ENCODE measurements around the gene C19orf33. TPM values are rescaled to one million over a fixed set of nuclear protein-coding genes. Genes with fewer than 3 reads are reported as not detected.
A peak's percentile ranks its signal among the peaks of the same experiment; 100 is the strongest.

Gene C19orf33
- total RNA-seq, 4 donors from 2014 or later, result 5.8 to 7.0 TPM; not detected in 2

DNA sequence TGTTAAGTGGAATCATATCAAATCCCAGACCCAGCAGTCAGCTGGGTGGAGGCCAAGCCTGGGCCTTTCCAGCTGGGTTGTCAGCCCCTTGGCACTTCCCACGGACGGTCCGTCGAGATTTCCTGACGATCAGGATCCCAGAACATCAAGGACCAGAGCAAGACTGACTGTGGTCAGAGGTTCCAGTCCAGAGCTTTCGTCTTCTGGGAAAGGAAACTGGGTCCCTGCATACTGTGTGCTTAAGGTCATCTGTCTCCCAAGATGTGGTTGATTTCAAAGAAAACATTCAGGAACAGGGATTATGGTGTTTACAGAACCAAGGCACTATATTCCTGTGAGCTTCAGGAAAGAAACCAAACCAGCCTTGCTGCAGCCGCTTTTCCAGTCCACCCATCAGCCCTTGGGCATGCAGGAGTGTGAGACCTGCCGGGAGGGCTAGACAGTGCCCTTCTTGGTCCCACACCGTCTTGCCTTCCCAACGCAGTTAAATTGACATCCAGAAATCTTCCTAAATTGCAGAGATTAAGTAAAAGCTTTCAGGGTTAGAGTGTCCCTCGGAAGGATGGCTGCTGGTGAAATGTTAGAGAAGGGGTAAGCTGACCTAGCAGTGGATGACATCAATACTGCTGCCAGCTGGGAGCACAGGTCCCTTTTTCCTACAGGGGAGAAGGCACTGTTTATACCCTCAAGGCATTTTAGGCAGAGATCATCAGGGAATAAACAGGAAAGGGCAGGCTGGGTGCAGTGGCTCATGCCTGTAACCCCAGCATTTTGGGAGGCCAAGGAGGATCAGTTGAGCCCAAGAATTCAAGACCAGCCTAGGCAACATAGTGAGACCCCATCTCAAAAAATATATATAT, 5.0 kb upstream of the C19orf33 start:
- Histone ChIP-seq H3K27me3 (no peaks in the 10 kb centered on the region), H3K4me1 (no peaks in the 10 kb centered on the region), H3K36me3 (no peaks in the 10 kb centered on the region), H3K27ac (no peak overlapping the region), H3K9me3 (no peaks in the 10 kb centered on the region), H3K4me3 (no peak overlapping the region)
- ATAC-seq (no peak), DNase-seq (no peak)
- intact Hi-C loops (cut with DNase I; ENCODE audit: low total_unique reads), result no loop called here
- in situ Hi-C loops (cut with MboI; ENCODE audit: low sequenced_read_pairs in 4 of 4), result no loop called here
- TF ChIP-seq, protein P1, sequence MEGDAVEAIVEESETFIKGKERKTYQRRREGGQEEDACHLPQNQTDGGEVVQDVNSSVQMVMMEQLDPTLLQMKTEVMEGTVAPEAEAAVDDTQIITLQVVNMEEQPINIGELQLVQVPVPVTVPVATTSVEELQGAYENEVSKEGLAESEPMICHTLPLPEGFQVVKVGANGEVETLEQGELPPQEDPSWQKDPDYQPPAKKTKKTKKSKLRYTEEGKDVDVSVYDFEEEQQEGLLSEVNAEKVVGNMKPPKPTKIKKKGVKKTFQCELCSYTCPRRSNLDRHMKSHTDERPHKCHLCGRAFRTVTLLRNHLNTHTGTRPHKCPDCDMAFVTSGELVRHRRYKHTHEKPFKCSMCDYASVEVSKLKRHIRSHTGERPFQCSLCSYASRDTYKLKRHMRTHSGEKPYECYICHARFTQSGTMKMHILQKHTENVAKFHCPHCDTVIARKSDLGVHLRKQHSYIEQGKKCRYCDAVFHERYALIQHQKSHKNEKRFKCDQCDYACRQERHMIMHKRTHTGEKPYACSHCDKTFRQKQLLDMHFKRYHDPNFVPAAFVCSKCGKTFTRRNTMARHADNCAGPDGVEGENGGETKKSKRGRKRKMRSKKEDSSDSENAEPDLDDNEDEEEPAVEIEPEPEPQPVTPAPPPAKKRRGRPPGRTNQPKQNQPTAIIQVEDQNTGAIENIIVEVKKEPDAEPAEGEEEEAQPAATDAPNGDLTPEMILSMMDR (IDR thresholded peaks at IDR 0.05 in 4 of 5, conservative IDR thresholded peaks at IDR 0.05 in 1 of 5), result no peak
- no peak for TF ChIP-seq POLR2A (IDR thresholded peaks at IDR 0.05)

DNA sequence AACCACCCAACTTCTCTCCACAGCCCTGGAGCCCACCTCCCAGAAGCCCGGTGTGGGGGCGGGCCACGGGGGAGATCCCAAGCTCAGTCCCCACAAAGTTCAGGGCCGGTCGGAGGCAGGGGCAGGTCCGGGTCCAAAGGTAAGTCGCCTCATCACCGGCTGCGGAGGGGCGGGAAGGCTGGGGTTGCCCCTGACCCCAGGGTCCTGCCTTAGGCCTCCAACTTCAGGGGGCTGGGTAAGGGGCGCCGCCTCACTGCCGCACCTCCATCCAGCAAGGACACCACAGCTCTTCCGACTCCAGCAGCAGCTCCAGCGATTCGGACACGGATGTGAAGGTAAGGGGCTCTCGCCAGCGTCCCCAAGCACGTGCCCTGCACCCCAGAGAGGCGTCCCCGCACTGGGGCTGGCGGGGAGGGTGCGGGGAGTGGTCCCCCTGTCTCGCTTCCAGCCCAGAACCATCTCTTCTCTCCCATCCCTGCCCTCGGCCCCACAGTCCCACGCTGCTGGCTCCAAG, 358 bp downstream of the C19orf33 start:
- in situ Hi-C loops (cut with MboI; ENCODE audit: low sequenced_read_pairs in 4 of 4), result no loop called here
- DNase-seq, result no peak
- H3K27ac ChIP-seq, result peak overlapping the region in 1 of 4 donors; percentile 31

DNA sequence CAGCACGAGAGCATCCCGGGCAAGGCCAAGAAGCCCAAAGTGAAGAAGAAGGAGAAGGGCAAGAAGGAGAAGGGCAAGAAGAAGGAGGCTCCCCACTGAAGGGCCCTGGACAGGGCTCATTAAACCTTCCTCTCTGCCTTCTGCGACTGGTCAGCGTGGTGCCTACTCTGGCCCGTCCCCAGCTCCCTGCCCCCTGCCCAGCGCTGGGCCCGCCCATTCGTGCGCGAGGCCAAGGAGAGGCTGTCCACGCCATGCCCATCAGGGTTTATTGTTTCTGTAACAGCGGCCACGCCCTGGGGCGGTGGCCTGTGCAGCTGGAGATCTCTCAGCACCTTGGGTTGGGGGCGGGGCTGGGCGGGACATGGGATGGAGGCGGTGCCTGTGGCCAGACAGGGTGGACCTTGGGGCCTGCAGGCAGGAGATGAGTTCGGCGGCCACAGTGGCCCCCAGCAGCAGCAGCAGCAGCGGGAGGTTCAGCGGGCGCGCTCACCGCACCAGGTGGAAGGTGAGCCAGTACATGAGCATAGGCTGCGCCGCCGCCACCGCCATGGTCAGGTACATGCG, 897 bp downstream of the C19orf33 start:
- Histone ChIP-seq H3K27me3 (no peaks in the 10 kb centered on the region), H3K4me3 (no peak overlapping the region), H3K4me1 (no peaks in the 10 kb centered on the region), H3K9me3 (no peaks in the 10 kb centered on the region), H3K36me3 (peaks cover 0 to 30% of the 10 kb centered on the region in 2 donors), H3K27ac (peak overlapping the region in 1 of 4 donors; percentile 31)
- no peak for TF ChIP-seq POLR2A (IDR thresholded peaks at IDR 0.05)
- ATAC-seq (peak; percentile 47 to 48), DNase-seq (no peak)
- in situ Hi-C loops (cut with MboI; ENCODE audit: low sequenced_read_pairs in 4 of 4) (no loop called here), intact Hi-C loops (cut with DNase I; ENCODE audit: low total_unique reads) (no loop called here)

More for the DNA sequence above, 358 bp downstream of the C19orf33 start:
- Histone ChIP-seq H3K36me3 (peaks cover 0 to 27% of the 10 kb centered on the region in 2 donors), H3K9me3 (no peaks in the 10 kb centered on the region), H3K4me1 (no peaks in the 10 kb centered on the region), H3K4me3 (no peak overlapping the region), H3K27me3 (no peaks in the 10 kb centered on the region)
- TF ChIP-seq, protein P1 (IDR thresholded peaks at IDR 0.05 in 4 of 5, conservative IDR thresholded peaks at IDR 0.05 in 1 of 5), result no peak
- TF ChIP-seq POLR2A (IDR thresholded peaks at IDR 0.05), result no peak
- intact Hi-C loops (cut with DNase I; ENCODE audit: low total_unique reads), result no loop called here
- ATAC-seq, result no peak

DNA sequence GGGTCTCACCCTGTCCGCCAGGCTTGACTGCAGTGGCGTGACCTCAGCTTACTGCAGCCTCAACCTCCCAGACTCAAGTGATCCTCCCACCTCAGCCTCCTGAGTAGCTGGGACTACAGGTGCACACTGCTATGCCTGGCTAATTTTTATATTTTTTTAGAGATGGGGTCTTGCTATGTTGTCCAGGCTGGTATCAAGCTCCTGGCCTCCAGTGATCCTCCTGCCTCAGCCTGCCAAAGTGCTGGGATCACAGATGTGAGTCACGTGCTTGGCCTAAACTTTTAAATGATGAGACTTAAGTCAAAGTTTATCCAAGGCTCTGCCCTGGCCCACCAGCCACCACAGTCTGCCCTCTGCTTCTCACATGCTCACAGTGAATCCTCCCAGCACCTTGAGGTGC, 2.2 kb downstream of the C19orf33 start:
- Histone ChIP-seq H3K36me3 (peaks cover 0 to 30% of the 10 kb centered on the region in 2 donors), H3K4me1 (no peaks in the 10 kb centered on the region)
- intact Hi-C loops (cut with DNase I; ENCODE audit: low total_unique reads), result no loop called here

More for the DNA sequence above, 2.2 kb downstream of the C19orf33 start:
- Histone ChIP-seq H3K27ac (no peak overlapping the region), H3K4me3 (no peak overlapping the region), H3K9me3 (no peaks in the 10 kb centered on the region), H3K27me3 (no peaks in the 10 kb centered on the region)
- DNase-seq, result no peak
- ATAC-seq, result no peak
- TF ChIP-seq POLR2A (IDR thresholded peaks at IDR 0.05), result no peak
- TF ChIP-seq, protein P1 (IDR thresholded peaks at IDR 0.05 in 4 of 5, conservative IDR thresholded peaks at IDR 0.05 in 1 of 5), result no peak
- in situ Hi-C loops (cut with MboI; ENCODE audit: low sequenced_read_pairs in 4 of 4), result no loop called here

All from gastrocnemius medialis (tissue), 4 donors.